Mesothelial cell of epicardium (in vitro differentiated cells): ENCODE results near the gene GPR146. TPM values are rescaled to one million over a fixed set of nuclear protein-coding genes. Genes with fewer than 3 reads are reported as not detected.
"Not testable (repeated sequence)": the region's sequence is repeated elsewhere in the genome, so short reads cannot be mapped to it uniquely, and the experiment has no call there.

Source experiments
- DNase-seq, 2 experiments: peaks; one replicate each; pipeline ENCODE4 v3.0.0; 2021; ENCODE audit warnings: low spot score in 2 of 2; ENCODE audit not compliant: unreplicated experiment in 2 of 2
- H3K27ac Mint-ChIP-seq: 2 replicates; pipeline ENCODE4 v1.8.0; 2021; ENCODE audit warnings: mixed read lengths
- H3K27me3 Mint-ChIP-seq: 2 replicates; pipeline ENCODE4 v1.8.0; 2021; ENCODE audit warnings: low read depth, mixed read lengths
- H3K36me3 Mint-ChIP-seq: 2 replicates; pipeline ENCODE4 v1.8.0; 2021; ENCODE audit warnings: mixed read lengths
- H3K4me1 Mint-ChIP-seq: 2 replicates; pipeline ENCODE4 v1.8.0; 2021; ENCODE audit warnings: mixed read lengths
- H3K4me3 Mint-ChIP-seq: 2 replicates; pipeline ENCODE4 v1.8.0; 2021; ENCODE audit warnings: mild to moderate bottlenecking, moderate library complexity, mixed read lengths
- H3K9me3 Mint-ChIP-seq: 2 replicates; pipeline ENCODE4 v1.8.0; 2021; ENCODE audit warnings: mixed read lengths
- total RNA-seq: library from RNA; stranded (reverse); gene quantifications from 3 replicates; pipeline ENCODE4 v1.2.1, GENCODE V29; 2021
- TF ChIP-seq, protein P1 (sequence below): fragments of 200-600 bp; sonication (generic); IDR thresholded peaks from one replicate; pipeline ENCODE4 v1.5.0; 2021; ENCODE audit warnings: antibody characterized with exemption; ENCODE audit not compliant: unreplicated experiment

The GPR146 gene
- total RNA-seq, 1 donor from 2014 or later = 1.0 TPM

DNA sequence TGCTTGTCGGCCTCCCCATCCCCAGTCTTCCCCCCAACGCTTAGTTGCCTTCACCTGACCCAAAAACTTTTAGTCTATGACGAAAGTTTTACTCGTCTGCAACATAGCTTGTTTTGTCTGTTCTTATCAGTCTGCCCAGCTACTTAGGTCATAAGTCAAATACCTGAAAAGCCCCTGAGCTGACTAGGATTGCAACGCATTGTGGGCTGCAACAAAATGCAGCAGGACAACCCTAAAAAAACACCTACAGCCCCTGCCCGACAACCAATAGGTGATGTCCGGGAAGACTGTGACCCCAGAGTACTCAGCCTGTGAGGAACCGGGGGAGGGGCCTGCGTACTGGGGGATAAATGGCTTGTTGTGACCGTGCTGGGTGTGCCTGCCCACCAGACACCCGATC lies 24.3 kb downstream of the GPR146 start:
- no peak for DNase-seq
- Mint-ChIP-seq H3K9me3 (no peaks in the 10 kb centered on the region), H3K27ac (no peak overlapping the region), H3K4me1 (peaks cover 12% of the 10 kb centered on the region), H3K36me3 (peaks cover 2% of the 10 kb centered on the region), H3K4me3 (no peak overlapping the region), H3K27me3 (no peaks in the 10 kb centered on the region)
- TF ChIP-seq, protein P1, sequence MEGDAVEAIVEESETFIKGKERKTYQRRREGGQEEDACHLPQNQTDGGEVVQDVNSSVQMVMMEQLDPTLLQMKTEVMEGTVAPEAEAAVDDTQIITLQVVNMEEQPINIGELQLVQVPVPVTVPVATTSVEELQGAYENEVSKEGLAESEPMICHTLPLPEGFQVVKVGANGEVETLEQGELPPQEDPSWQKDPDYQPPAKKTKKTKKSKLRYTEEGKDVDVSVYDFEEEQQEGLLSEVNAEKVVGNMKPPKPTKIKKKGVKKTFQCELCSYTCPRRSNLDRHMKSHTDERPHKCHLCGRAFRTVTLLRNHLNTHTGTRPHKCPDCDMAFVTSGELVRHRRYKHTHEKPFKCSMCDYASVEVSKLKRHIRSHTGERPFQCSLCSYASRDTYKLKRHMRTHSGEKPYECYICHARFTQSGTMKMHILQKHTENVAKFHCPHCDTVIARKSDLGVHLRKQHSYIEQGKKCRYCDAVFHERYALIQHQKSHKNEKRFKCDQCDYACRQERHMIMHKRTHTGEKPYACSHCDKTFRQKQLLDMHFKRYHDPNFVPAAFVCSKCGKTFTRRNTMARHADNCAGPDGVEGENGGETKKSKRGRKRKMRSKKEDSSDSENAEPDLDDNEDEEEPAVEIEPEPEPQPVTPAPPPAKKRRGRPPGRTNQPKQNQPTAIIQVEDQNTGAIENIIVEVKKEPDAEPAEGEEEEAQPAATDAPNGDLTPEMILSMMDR = no peak

DNA sequence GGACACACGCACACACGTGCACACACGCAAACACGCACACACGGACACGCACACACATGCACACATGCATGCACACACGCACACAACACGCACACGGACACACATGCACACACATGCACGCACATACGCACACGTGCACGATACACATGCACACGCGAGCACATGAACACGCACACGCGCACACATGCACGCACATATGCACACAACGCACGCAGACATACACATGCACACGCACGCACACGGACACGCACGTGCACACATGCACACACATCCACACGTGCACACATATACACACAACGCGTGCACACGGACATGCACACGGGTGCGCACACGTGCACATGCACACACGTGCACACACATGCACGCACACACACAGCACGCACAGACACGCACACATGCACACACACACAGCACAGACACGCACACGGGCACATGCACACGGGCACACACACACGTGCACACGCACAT lies 26.2 kb downstream of the GPR146 start:
- Mint-ChIP-seq H3K27me3 (no peaks in the 10 kb centered on the region), H3K4me1 (peaks cover 11% of the 10 kb centered on the region), H3K36me3 (peaks cover 2% of the 10 kb centered on the region), H3K27ac (no peak overlapping the region), H3K4me3 (no peak overlapping the region), H3K9me3 (no peaks in the 10 kb centered on the region)
- TF ChIP-seq, protein P1 = no peak
- no peak for DNase-seq

DNA sequence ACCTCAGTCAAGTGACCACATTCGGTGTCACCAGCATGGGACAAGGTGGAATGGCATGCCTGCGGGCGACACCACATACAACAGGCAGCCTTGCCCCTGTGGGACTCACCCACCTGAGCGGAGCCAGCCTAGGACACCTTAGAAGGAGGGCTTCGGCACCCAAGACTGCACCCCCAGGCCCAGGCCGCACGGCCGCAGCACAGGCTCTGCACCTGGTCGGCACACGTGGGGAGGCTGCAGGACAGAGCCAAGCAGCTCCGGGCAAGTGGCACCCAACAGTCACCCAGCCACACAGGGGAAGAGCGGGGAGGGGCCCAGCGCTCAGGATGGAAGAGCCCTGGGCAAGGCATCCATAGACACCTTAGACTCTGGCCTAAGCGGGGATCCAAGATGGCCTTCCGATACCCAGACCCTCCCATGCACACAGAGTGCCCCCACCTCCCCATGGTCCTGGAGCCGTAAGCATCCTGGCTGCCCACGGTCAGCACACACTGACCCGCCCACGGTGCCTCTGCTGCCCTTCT lies 27.4 kb downstream of the GPR146 start:
- H3K4me1 Mint-ChIP-seq = peaks cover 10% of the 10 kb centered on the region
- DNase-seq = no peak
- TF ChIP-seq, protein P1 = no peak
- no peaks in the 10 kb centered on the region for H3K27me3 Mint-ChIP-seq
- H3K36me3 Mint-ChIP-seq = peaks cover 2% of the 10 kb centered on the region
- H3K9me3 Mint-ChIP-seq = no peaks in the 10 kb centered on the region
- H3K4me3 Mint-ChIP-seq = no peak overlapping the region
- no peak overlapping the region for H3K27ac Mint-ChIP-seq

DNA sequence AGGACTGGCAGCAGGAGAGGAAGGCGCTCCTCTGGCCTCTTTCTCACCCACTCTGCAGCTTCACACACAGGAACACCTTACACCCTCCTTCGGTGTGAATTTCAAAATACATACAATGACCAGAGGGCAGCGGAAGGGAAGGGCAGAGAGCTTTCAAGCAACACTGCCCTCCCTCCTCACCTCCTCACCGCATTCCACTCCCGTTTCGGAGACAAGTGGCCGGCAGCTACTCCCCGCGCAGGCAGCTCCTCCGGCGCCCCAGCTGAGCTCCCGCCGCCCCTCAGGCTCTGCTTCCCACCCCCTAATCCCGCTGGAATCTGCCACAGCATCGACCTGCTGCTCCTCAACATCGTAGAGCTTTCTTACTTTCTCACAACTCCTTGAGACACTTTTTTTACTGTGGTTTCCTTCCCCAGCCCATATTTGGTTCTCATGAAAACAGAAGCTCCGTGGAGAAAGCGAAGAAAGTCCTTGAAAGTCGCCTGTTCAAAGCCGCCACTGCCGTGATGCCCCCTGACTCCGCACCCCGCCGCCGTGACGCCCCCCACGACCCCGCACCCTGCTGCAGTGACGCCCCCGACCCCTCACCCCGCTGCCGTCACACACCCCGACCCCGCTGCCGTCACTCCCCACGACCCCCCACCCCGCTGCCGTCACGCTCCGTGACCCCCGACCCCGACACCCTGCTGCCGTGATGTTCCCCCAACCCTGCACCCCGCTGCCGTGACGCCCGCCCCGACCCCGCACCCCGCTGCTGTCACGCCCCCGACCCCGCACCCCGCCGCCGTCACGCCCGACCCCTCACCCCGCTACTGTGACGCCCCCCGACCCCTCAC lies 29.0 kb downstream of the GPR146 start:
- no peaks in the 10 kb centered on the region for H3K27me3 Mint-ChIP-seq
- DNase-seq = no peak
- TF ChIP-seq, protein P1 = no peak
- H3K9me3 Mint-ChIP-seq = no peaks in the 10 kb centered on the region
- H3K4me3 Mint-ChIP-seq = no peak overlapping the region
- H3K27ac Mint-ChIP-seq = peak overlapping the region; percentile 48
- H3K36me3 Mint-ChIP-seq = peaks cover 2% of the 10 kb centered on the region
- H3K4me1 Mint-ChIP-seq = peaks cover 11% of the 10 kb centered on the region

DNA sequence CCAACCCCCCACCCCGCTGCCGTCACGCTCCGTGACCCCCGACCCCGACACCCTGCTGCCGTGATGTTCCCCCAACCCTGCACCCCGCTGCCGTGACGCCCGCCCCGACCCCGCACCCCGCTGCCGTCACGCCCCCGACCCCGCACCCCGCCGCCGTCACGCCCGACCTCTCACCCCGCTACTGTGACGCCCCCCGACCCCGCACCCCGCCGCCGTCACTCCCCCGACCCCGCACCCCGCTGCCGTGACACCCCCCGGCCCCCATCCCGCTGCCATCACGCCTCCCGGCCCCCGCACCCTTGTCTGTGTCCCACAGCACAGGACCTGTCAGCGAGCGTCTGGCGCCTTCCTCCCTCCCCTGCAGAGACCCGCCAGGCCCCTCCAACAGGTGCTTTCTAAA lies 29.7 kb downstream of the GPR146 start:
- peak overlapping the region; percentile 15 for H3K27ac Mint-ChIP-seq
- H3K36me3 Mint-ChIP-seq, H3K9me3 Mint-ChIP-seq, DNase-seq, H3K27me3 Mint-ChIP-seq, H3K4me3 Mint-ChIP-seq: not testable (repeated sequence)
- H3K4me1 Mint-ChIP-seq = peaks cover 11% of the 10 kb centered on the region
